Osteoblast (primary cell): ENCODE results near the gene ASB18. TPM values are rescaled to one million over a fixed set of nuclear protein-coding genes. Genes with fewer than 3 reads are reported as not detected.
A peak's percentile ranks its signal among the peaks of the same experiment; 100 is the strongest.

Source experiments
- DNase-seq: peaks from one replicate; pipeline ENCODE4 v3.0.0; 2011; ENCODE audit warnings: low spot score, mixed read lengths; ENCODE audit not compliant: insufficient read length; ENCODE audit errors: missing footprints
- H2AFZ ChIP-seq: 2 replicates; pipeline ENCODE4 v1.6.0; 2011; ENCODE audit warnings: mild to moderate bottlenecking, low read length
- H3K27ac ChIP-seq: 2 replicates; pipeline ENCODE4 v1.5.1; 2011; ENCODE audit warnings: mild to moderate bottlenecking, low read depth, low read length, moderate library complexity
- H3K27me3 ChIP-seq: 2 replicates; pipeline ENCODE4 v1.6.0; 2012; ENCODE audit warnings: mild to moderate bottlenecking, control low read depth, inconsistent platforms, low read length, moderate library complexity; ENCODE audit not compliant: insufficient read depth
- H3K36me3 ChIP-seq: 2 replicates; pipeline ENCODE4 v1.5.1; 2011; ENCODE audit warnings: mild to moderate bottlenecking, low read length, control low read depth, moderate library complexity; ENCODE audit not compliant: insufficient read depth
- H3K4me1 ChIP-seq: 2 replicates; pipeline ENCODE4 v1.5.1; 2011; ENCODE audit warnings: mild to moderate bottlenecking, low read length, control low read depth, moderate library complexity; ENCODE audit not compliant: insufficient read depth
- H3K4me2 ChIP-seq: 2 replicates; pipeline ENCODE4 v1.6.0; 2011; ENCODE audit warnings: mild to moderate bottlenecking, low read length; ENCODE audit not compliant: insufficient read depth
- H3K4me3 ChIP-seq: fragments of 200-600 bp; sonication (generic); 3 replicates; pipeline ENCODE4 v1.5.1; 2012; ENCODE audit warnings: mild to moderate bottlenecking, low read length, inconsistent platforms; ENCODE audit not compliant: insufficient read depth
- H3K79me2 ChIP-seq: 2 replicates; pipeline ENCODE4 v1.6.0; 2012; ENCODE audit warnings: mild to moderate bottlenecking, low read length, control low read depth, inconsistent platforms; ENCODE audit not compliant: insufficient read depth
- H3K9me3 ChIP-seq: 2 replicates; pipeline ENCODE4 v1.5.1; 2011; ENCODE audit warnings: low read depth, low read length, control low read depth
- H4K20me1 ChIP-seq: 2 replicates; pipeline ENCODE4 v1.6.0; 2012; ENCODE audit warnings: mild to moderate bottlenecking, low read length, control low read depth; ENCODE audit not compliant: insufficient read depth
- total RNA-seq: library from RNA; depleted of rRNA; stranded (reverse); fragments of >200 nt; gene quantifications from 2 replicates; pipeline ENCODE4 v1.2.3, GENCODE V29; 2012
- TF ChIP-seq, protein P1 (sequence below): IDR thresholded peaks from 2 replicates; pipeline ENCODE4 v1.5.1; 2011; ENCODE audit warnings: mild to moderate bottlenecking, low read depth, low read length, moderate library complexity; ENCODE audit errors: extremely low read depth

The ASB18 gene
- total RNA-seq, 1 donor, result not detected

DNA sequence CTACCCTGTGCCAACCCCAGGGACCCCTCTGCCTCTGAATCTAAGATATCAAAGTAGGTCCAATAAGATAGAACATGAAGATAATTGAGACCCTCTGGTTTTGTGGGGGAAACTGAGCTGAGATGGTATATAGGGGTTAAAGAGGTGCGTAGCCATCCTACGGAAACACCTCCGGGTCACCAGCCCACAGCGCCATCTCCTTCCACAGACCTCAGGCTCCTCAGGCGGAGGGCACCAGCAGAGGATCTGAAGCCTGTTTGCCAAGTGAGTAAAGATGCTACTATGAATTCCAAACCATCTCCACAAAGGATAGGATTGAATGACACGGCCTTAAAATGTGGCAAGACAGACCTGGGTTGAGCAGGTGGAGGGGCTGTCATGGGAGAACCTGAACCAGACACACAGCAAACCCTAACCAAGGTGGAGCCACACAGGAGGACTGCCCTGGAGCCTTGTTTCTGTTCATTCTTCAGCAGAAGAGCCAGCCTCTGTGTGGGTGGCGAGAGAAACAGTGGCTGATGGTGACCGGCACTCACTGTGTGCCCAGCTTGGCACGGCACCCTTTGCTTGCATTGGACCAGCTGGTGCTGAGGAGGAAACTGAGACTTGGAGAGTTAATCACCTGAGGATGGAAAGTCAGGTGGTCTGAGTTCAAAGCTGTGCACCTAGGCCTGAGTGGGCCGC is 106.2 kb downstream of the ASB18 start:
- Histone ChIP-seq H3K36me3 (no peaks in the 10 kb centered on the region), H3K27ac (no peak overlapping the region), H3K4me3 (no peak overlapping the region), H3K4me2 (no peak overlapping the region), H3K27me3 (peaks cover 11% of the 10 kb centered on the region), H3K9me3 (no peaks in the 10 kb centered on the region), H4K20me1 (no peaks in the 10 kb centered on the region), H3K4me1 (no peaks in the 10 kb centered on the region), H2AFZ (no peak overlapping the region), H3K79me2 (no peaks in the 10 kb centered on the region)
- TF ChIP-seq, protein P1, sequence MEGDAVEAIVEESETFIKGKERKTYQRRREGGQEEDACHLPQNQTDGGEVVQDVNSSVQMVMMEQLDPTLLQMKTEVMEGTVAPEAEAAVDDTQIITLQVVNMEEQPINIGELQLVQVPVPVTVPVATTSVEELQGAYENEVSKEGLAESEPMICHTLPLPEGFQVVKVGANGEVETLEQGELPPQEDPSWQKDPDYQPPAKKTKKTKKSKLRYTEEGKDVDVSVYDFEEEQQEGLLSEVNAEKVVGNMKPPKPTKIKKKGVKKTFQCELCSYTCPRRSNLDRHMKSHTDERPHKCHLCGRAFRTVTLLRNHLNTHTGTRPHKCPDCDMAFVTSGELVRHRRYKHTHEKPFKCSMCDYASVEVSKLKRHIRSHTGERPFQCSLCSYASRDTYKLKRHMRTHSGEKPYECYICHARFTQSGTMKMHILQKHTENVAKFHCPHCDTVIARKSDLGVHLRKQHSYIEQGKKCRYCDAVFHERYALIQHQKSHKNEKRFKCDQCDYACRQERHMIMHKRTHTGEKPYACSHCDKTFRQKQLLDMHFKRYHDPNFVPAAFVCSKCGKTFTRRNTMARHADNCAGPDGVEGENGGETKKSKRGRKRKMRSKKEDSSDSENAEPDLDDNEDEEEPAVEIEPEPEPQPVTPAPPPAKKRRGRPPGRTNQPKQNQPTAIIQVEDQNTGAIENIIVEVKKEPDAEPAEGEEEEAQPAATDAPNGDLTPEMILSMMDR, result no peak
- DNase-seq, result peak; percentile 66

DNA sequence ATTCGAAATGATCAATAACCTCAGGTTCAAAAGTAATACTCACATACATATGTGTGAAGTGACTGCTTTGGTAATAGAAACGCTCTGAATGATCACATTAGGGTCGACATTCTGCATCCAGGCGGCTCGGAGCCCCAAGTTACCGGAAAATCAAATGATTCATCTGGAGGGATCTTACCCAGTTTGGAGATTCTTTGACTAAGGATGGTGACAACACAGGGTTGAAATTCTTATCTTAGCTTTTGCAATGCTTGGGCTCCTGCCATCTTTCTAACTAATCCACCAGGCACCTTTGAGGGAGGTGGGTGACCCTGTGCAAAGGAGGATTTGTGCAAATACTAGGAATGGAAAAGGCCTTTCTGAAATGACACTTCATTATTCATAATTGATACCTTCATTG is 106.8 kb downstream of the ASB18 start:
- H3K36me3 ChIP-seq, result no peaks in the 10 kb centered on the region
- H3K4me1 ChIP-seq, result no peaks in the 10 kb centered on the region
- H3K27ac ChIP-seq, result no peak overlapping the region
- no peak overlapping the region for H3K4me2 ChIP-seq
- no peak overlapping the region for H3K4me3 ChIP-seq
- TF ChIP-seq, protein P1, result no peak
- H3K27me3 ChIP-seq, result peaks cover 5% of the 10 kb centered on the region
- H4K20me1 ChIP-seq, result no peaks in the 10 kb centered on the region
- no peaks in the 10 kb centered on the region for H3K79me2 ChIP-seq
- H2AFZ ChIP-seq, result no peak overlapping the region
- no peaks in the 10 kb centered on the region for H3K9me3 ChIP-seq
- DNase-seq, result no peak

DNA sequence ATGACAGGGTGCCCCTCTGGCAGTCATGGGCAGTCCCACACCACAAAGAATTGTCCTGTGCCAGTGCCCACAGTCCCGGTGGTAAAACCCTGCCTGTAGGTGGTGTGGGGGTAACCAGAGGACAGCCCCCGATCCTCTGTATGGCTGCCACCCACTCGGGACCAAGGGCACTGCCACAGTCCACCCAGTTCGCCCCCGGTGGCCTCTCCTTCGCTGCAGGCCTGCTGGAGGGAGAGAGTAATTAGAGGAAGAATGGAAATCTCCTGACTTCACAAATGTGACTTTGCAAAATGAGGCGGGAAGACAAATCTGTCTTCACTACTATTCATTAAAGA is 107.4 kb downstream of the ASB18 start:
- Histone ChIP-seq H3K79me2 (no peaks in the 10 kb centered on the region), H2AFZ (no peak overlapping the region), H3K9me3 (no peaks in the 10 kb centered on the region), H4K20me1 (no peaks in the 10 kb centered on the region), H3K4me1 (no peaks in the 10 kb centered on the region), H3K36me3 (no peaks in the 10 kb centered on the region), H3K27me3 (peaks cover 3% of the 10 kb centered on the region), H3K4me2 (no peak overlapping the region), H3K4me3 (no peak overlapping the region), H3K27ac (no peak overlapping the region)
- DNase-seq, result no peak
- TF ChIP-seq, protein P1, result no peak

DNA sequence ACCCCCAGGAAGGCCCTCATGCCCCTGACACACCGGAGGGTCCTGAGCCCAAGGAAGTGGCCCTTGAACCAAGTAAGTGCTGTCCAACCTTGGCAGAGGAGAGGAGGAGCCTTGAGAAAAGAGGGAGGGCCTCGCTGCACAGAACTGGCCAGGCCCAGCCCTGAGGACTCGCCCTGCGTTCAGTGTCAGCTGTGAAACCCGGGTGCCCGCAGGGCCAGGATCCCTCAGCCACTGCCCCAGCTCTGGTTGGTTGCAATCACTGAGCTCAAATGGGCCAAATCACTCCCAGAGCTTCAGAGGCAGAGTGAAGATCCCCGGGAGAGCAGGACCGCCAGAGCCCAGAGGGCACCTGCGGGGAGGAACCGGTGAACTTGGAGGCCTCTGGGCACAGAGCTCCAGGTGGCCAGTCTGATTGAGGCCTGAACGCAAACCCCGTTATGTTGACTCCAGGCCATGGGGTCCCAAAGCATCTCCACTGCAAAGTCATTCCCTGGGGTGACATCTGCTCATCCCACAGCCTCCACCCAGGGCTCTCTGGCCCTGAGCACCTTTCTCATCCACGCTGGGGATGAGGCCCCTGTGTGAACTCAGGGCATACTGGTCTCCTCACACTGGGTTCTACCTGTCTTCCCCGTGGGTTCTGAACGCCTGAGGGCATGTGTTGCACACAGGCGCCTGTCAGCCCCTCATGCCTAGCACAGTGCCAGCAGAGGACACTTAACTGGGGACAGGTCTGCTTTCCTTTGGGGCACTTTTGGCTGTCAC is 107.9 kb downstream of the ASB18 start:
- TF ChIP-seq, protein P1, result no peak
- Histone ChIP-seq H3K4me3 (no peak overlapping the region), H3K4me1 (no peaks in the 10 kb centered on the region), H2AFZ (no peak overlapping the region), H3K4me2 (no peak overlapping the region), H3K79me2 (no peaks in the 10 kb centered on the region), H4K20me1 (no peaks in the 10 kb centered on the region), H3K27ac (no peak overlapping the region), H3K36me3 (no peaks in the 10 kb centered on the region), H3K27me3 (peaks cover 3% of the 10 kb centered on the region), H3K9me3 (no peaks in the 10 kb centered on the region)
- DNase-seq, result peak; percentile 82
